ENCODE measurements around the gene MEX3A.

DNA sequence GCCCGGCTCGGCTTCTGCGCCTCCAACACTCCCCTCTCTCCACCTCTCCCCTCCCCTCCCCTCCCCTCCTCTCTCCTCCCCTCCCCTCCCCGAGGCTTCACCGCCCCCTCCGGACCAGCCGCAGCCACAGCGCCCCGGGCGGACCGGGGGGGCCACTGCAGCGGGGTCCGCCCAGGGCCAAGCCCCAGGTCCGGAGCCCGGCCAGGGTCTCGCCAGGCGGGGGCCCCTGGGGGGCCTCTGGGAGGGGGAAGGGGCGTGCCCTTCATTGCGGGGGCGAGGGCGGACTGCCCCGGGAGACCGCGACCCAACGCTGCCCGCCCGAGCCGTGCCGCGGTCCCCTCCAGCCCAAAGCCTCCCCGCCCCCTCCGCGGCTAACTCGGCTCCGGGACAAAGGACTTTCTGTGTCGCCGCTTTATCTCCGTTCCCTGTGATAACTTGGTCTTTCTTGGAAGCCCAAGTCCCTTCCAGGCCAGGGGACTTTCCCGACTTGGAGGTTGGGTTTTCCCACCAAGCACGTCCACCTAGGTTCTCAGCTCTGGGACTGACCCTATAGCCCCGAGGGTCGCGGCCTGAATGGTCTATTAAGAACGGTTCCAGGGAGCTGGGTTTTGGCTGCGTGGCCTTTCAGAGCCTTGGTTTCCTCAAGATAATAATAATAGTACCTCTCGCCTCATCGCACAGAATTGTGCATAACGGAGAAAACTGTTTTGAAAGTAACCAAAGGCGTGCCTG, 28.3 kb downstream of the MEX3A start, which contains the start of gene UBQLN4:
- TF ChIP-seq, protein P1, sequence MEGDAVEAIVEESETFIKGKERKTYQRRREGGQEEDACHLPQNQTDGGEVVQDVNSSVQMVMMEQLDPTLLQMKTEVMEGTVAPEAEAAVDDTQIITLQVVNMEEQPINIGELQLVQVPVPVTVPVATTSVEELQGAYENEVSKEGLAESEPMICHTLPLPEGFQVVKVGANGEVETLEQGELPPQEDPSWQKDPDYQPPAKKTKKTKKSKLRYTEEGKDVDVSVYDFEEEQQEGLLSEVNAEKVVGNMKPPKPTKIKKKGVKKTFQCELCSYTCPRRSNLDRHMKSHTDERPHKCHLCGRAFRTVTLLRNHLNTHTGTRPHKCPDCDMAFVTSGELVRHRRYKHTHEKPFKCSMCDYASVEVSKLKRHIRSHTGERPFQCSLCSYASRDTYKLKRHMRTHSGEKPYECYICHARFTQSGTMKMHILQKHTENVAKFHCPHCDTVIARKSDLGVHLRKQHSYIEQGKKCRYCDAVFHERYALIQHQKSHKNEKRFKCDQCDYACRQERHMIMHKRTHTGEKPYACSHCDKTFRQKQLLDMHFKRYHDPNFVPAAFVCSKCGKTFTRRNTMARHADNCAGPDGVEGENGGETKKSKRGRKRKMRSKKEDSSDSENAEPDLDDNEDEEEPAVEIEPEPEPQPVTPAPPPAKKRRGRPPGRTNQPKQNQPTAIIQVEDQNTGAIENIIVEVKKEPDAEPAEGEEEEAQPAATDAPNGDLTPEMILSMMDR (IDR thresholded peaks at IDR 0.05 in 8 of 11, conservative IDR thresholded peaks at IDR 0.05 in 3 of 11): peak in 10 of 11 experiments; percentile 21 to 83 (median 66)
- no peak for TF ChIP-seq POLR2A (IDR thresholded peaks at IDR 0.05)
